HG02970 (cell line): ENCODE data around the gene NDUFB8.

ENCODE experiments used
- ATAC-seq: cut with Tn5 transposase; IDR thresholded peaks from one replicate; pipeline ENCODE4 v1.9.1; 2021; ENCODE audit warnings: mild to moderate bottlenecking, moderate library complexity, moderate number of reproducible peaks; ENCODE audit not compliant: unreplicated experiment, low FRiP score

NDUFB8 gene

DNA sequence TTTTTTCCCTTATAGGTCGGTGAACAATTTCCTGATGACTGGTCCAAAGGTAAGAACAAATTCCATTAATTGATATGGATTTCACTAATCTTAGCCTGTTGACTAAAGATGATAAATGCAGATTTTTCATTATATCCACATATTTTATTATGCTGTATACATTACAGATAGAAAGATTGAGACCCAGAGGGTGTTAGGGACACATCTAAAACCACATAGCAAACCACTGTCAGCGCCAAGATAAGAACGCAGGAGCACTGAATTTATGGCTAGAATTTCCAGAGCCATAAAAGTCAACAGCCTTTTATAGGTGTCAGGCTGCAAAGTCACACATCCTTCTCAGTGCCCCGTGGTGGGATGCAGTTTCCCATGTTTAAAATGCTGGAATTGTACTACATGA, 50.6 kb downstream of the NDUFB8 start:
- ATAC-seq, result no peak

DNA sequence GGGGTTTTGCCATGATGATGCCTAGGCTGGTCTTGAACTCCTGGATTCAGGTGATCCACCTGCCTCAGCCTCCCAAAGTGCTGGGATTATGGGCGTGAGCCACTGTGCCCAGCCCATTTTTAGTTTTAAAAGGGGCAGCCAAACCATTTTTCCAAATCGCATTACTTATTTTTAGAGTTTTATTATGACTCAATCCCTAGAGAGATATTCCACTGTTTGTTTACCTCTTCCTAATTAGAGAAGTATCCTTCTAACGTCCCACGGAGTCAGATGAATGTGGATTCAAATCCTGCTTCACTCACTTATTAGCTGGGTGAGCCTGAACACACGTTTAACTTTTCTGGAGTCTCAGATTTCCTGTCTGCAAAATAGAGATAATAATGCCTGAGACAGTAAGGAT, 51.7 kb downstream of the NDUFB8 start:
- ATAC-seq, result no peak
